Muscle layer of duodenum (tissue), 2 donors: Measurements from ENCODE around the gene PLCH2.
"Not testable (repeated sequence)": the region's sequence is repeated elsewhere in the genome, so short reads cannot be mapped to it uniquely, and the experiment has no call there.

ENCODE experiments used
- H3K27ac ChIP-seq: one replicate; pipeline ENCODE4 v1.7.0; 2013; ENCODE audit warnings: mild to moderate bottlenecking, low read length
- H3K27me3 ChIP-seq: one replicate; pipeline ENCODE4 v1.7.0; 2013; ENCODE audit warnings: low read depth, mild to moderate bottlenecking, control low read depth, low read length
- H3K36me3 ChIP-seq, 2 donors: one replicate each; pipeline ENCODE4 v1.7.0; 2013; ENCODE audit warnings: low read length in 2 of 2, control low read depth in 1 of 2, mild to moderate bottlenecking in 1 of 2; ENCODE audit not compliant: insufficient read depth in 2 of 2, control insufficient read depth in 1 of 2
- H3K4me1 ChIP-seq, 2 donors: one replicate each; pipeline ENCODE4 v1.7.0; 2013; ENCODE audit warnings: low read length in 2 of 2, mild to moderate bottlenecking in 2 of 2, control low read depth in 1 of 2, moderate library complexity in 1 of 2; ENCODE audit not compliant: insufficient read depth in 2 of 2, control insufficient read depth in 1 of 2
- H3K4me3 ChIP-seq, 2 donors: one replicate each; pipeline ENCODE4 v1.7.0; 2013; ENCODE audit warnings: low read length in 2 of 2, low read depth in 1 of 2, mild to moderate bottlenecking in 1 of 2
- H3K9me3 ChIP-seq, 2 donors: one replicate each; pipeline ENCODE4 v1.7.0; 2013; ENCODE audit warnings: low read length in 2 of 2, control low read depth in 1 of 2, mild to moderate bottlenecking in 1 of 2; ENCODE audit not compliant: control insufficient read depth in 1 of 2
- donor health status: healthy.

Gene PLCH2

DNA sequence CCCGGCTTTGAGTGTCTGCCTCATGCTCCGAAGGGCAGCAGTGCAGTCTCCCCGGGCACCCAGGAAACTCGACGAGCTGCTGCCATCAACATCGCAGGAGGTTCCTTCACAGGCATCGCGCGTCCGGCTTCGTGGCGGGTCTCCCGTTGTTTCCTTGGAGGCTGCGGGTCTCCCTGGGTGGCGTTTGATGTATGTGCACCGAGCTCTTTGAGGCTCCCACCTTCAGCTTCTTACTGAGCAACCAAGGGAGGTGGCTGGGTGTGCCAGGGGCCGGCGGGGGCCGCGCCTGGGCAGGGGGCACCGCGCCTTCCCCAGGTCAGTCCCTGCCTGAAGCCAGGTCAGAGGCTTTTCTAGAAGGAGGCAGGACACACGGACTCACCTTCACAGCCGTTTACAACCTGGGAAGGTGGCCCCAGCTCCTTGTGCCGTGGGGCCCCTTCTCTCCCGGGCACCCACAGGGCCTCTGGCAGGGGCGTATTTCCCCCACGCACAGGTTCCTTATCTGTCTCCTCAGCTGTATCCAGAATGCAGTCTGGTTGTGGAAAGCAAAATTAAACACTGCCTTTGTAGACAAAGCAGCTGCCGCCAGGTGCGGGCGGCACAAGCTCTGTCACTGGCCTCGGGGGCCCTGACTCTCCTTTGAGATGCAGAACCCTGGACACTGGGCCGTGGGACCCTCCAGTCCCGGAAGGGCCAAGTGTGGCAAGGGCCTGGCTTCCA lies 42.0 kb upstream of the PLCH2 start:
- no peaks in the 10 kb centered on the region for H3K4me1 ChIP-seq
- H3K27me3 ChIP-seq = no peaks in the 10 kb centered on the region
- H3K4me3 ChIP-seq = no peak overlapping the region
- no peaks in the 10 kb centered on the region for H3K36me3 ChIP-seq
- peaks cover 0 to 3% of the 10 kb centered on the region in 2 donors for H3K9me3 ChIP-seq
- H3K27ac ChIP-seq = no peak overlapping the region

DNA sequence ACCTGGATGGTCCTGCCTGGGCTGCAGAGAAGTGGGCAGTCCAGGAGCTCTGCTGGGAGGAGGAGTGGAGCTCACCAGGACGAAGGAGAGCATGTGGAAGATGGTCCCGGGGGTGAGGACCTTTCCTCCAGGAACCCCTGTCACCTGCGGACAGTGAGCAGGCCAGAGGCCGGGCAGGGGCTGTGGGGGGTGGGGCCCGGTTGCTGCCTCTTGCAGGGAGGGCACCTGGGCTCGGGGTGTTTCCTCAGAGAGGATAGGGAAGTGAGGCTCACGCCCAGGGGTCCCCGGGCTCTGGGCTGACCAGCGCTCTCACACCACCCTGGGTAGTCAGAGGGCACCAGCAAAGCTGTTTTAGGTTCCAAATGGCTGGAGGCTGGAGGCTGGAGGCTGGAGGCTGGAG lies 41.0 kb upstream of the PLCH2 start:
- Histone ChIP-seq H3K4me3 (no peak overlapping the region), H3K9me3 (peaks cover 0 to under 1% of the 10 kb centered on the region in 2 donors), H3K4me1 (no peaks in the 10 kb centered on the region), H3K36me3 (no peaks in the 10 kb centered on the region), H3K27me3 (no peaks in the 10 kb centered on the region), H3K27ac (no peak overlapping the region)

DNA sequence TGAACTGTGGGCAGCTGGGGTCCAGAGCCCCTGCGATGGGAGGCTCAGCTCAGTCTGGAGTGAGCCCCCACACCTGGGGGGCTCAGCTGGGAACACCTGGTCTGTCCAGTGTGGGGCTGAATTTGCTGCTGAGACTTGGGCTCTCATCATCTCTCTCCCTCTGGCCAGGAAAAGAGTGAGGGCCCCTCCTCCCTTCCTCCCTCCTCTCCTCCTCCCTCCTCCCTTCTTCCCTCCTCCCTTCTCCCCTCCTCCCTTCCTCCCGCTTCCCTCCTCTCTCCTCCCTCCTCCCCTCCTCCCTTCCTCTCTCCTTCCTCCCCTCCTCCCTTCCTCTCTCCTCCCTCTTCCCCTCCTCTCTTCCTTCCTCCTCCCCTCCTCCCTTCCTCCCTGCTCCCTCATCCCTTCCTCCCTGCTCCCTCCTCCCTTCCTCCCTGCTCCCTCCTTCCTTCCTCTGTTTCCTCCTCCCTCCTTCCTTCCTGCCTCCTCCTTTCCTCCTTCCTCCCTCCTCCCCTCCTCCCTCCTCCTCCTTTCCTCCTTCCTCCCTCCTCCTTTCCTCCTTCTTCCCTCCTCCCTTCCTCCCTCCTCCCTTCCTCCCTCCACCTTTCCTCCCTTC lies 40.2 kb upstream of the PLCH2 start:
- Histone ChIP-seq H3K27me3 (no peaks in the 10 kb centered on the region), H3K27ac (no peak overlapping the region), H3K4me3 (no peak overlapping the region), H3K9me3 (no peaks in the 10 kb centered on the region), H3K36me3 (no peaks in the 10 kb centered on the region), H3K4me1 (no peaks in the 10 kb centered on the region)

DNA sequence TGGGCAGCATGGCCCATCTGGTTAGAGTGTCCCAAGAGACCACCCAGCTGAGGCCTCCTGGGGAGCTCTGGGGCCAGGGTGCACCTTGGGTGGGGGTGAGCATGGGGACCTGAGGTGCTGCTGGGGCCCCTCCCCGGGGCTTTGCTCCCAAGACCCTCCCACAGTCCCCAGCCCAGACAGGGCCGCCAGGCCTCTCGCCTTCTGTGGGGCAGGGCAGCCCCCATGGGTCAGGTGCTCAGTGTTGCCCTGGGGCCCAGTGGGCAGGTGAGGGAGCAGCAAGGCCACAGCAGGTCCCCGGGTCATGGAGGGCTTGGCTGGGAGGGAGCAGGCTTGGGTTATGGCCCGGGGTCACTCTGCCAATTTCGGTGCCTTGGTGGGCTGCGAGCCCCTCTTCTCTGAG lies 39.2 kb upstream of the PLCH2 start:
- peaks cover 1% of the 10 kb centered on the region for H3K27me3 ChIP-seq
- no peak overlapping the region for H3K4me3 ChIP-seq
- H3K27ac ChIP-seq = no peak overlapping the region
- no peaks in the 10 kb centered on the region for H3K4me1 ChIP-seq
- no peaks in the 10 kb centered on the region for H3K9me3 ChIP-seq
- no peaks in the 10 kb centered on the region for H3K36me3 ChIP-seq

DNA sequence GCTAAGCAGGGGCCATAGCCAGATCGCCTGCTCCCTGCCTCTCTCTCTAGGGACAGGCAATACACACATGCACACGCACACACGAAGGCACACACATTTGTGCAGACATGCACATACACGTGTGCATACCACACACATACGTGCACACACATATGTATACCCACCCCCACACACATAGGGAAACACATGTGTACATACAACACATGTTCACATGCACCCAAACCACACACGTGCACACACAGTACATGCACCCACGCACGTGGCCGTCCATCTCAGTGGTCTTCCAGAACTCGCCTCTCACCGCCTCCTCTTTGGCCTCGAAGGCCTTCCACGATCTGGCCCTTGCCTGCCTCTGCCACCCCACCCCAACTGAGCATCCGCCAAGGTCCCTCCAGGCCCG lies 38.5 kb upstream of the PLCH2 start:
- Histone ChIP-seq H3K4me3 (no peak overlapping the region), H3K27me3 (peaks cover 9% of the 10 kb centered on the region), H3K9me3 (no peaks in the 10 kb centered on the region), H3K4me1 (no peaks in the 10 kb centered on the region), H3K36me3 (no peaks in the 10 kb centered on the region), H3K27ac (no peak overlapping the region)

DNA sequence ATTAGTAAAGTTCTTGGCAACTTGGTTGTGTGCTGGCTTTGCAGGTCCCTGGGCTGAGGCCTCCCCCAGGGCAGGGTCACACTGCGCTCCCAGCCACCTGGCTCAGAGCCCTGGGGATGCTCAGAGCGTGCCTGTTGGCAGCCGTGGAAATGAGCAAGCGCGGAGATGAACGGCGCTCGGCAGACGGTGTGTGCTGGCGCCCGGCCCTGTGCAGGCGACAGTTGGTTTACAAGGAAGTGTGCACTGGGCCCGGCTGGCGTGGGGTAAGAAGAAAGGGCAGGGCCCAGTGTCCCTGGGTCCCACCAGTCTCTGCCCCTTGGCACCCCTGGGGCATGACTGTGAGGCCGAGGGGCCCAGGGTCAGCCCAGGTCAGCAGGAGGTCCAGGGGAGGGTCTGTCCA lies 38.1 kb upstream of the PLCH2 start:
- peaks cover 13% of the 10 kb centered on the region for H3K27me3 ChIP-seq
- H3K4me1 ChIP-seq = no peaks in the 10 kb centered on the region
- no peaks in the 10 kb centered on the region for H3K36me3 ChIP-seq
- H3K27ac ChIP-seq = no peak overlapping the region
- H3K9me3 ChIP-seq = no peaks in the 10 kb centered on the region
- no peak overlapping the region for H3K4me3 ChIP-seq

DNA sequence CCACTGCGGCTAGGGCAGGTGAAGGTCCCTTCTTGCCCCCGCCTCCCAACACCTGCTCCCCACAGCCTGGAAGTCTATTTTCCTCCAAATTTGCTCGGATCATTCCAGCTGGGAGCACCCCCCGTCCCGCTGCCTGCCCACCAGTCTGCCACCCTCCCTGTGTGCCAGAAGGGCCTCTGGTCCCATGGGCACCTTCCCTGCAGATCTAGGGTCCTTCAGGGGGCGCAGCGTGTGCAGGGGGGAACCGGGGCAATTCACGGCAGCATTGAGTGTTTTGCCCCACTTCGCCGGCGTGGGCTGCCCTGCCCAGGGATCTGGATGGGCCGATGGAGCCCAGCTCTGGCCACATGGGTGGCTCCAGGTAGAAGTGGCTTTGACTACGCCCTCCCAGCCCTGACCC lies 37.4 kb upstream of the PLCH2 start:
- Histone ChIP-seq H3K9me3 (no peaks in the 10 kb centered on the region), H3K4me3 (no peak overlapping the region), H3K4me1 (peaks cover 0 to 4% of the 10 kb centered on the region in 2 donors), H3K36me3 (no peaks in the 10 kb centered on the region), H3K27ac (no peak overlapping the region), H3K27me3 (peaks cover 13% of the 10 kb centered on the region)

DNA sequence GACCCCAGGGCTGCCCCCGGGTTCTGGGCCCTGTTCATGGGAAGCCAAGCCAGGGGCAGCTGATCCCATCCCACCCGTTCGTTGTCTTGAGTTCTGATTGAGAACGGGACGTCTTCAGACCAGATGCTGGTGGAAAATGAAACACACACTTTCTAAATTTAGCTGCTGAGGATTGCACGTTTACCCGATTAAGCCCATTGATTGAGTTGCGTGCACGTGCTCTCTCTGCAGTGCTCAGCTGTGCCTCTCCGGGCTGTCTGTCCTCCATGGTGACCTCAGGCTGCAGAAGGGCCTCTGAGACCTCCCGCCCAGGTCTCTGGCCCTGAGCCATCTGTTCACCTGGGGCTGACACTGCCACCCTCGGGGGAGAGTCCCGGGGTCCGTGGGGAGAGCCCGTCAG lies 36.7 kb upstream of the PLCH2 start:
- Histone ChIP-seq H3K4me3 (no peak overlapping the region), H3K27ac (no peak overlapping the region), H3K36me3 (no peaks in the 10 kb centered on the region), H3K9me3 (no peaks in the 10 kb centered on the region), H3K27me3 (peaks cover 13% of the 10 kb centered on the region), H3K4me1 (peaks cover 0 to 4% of the 10 kb centered on the region in 2 donors)

DNA sequence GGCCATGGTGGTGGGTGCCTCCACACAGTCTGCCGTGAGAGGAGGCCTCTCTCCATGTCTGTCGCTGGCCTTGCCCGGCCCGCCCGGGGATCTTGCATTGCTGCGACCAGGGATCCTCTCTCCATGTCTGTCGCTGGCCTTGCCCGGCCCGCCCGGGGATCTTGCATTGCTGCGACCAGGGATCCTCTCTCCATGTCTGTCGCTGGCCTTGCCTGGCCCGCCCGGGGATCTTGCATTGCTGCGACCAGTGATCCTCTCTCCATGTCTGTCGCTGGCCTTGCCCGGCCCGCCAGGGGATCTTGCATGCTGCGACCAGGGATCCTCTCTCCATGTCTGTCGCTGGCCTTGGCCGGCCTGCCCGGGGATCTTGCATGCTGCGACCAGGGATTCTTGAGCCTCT lies 35.7 kb upstream of the PLCH2 start:
- H3K27ac ChIP-seq, H3K36me3 ChIP-seq, H3K4me3 ChIP-seq, H3K9me3 ChIP-seq, H3K4me1 ChIP-seq: not testable (repeated sequence)
- peaks cover 18% of the 10 kb centered on the region for H3K27me3 ChIP-seq

DNA sequence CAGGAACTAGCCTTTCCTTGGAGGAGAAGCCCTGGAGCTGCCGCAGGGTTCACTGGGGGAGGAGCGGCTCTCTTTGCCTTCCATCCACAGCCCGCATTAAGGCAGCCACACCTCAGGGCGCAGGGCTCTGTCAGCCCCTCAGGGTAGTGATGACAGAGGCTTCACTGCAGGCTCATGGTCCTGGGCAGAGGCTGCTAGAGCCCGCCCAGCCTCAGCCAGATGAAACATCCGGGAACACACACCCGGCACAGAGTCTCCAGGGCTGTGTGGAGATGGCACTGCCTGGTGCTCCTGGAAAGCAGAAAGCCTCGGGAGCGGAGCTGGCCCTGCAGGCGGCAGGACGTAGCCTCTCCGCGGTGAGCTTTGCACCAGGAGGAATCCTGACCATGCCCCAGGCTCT lies 34.3 kb upstream of the PLCH2 start:
- H3K4me3 ChIP-seq = no peak overlapping the region
- H3K4me1 ChIP-seq = peaks cover 0 to 4% of the 10 kb centered on the region in 2 donors
- no peaks in the 10 kb centered on the region for H3K9me3 ChIP-seq
- no peak overlapping the region for H3K27ac ChIP-seq
- no peaks in the 10 kb centered on the region for H3K36me3 ChIP-seq
- H3K27me3 ChIP-seq = peaks cover 18% of the 10 kb centered on the region

DNA sequence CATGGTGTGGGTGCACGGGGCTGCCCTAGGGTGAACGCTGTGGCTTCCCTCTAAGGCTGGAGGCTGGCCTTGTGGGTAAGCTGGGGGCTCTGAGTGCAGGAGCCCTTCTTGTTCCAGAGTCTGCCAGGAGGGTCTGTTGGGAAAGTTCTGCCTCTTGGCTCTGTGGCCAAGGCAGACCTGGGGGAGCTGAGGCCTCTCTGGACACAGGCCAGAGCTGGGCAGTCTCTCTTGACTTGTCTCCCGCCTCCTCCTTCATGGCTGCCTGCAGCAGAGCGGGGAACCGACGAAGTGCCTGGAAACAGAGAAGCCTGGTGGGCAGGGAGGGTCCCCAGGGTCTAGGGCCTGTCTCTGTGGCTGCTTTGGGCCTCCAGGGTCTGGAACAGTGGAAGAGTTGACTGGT lies 33.4 kb upstream of the PLCH2 start:
- Histone ChIP-seq H3K4me3 (no peak overlapping the region), H3K36me3 (no peaks in the 10 kb centered on the region), H3K4me1 (peaks cover 0 to 4% of the 10 kb centered on the region in 2 donors), H3K27ac (no peak overlapping the region), H3K27me3 (peaks cover 18% of the 10 kb centered on the region), H3K9me3 (no peaks in the 10 kb centered on the region)
